ENCODE results near the gene BRPF1. TPM values are rescaled to one million over a fixed set of nuclear protein-coding genes. Genes with fewer than 3 reads are reported as not detected.

Gene BRPF1
- total RNA-seq, 1 experiment from 2014 or later: 23.6 TPM

DNA sequence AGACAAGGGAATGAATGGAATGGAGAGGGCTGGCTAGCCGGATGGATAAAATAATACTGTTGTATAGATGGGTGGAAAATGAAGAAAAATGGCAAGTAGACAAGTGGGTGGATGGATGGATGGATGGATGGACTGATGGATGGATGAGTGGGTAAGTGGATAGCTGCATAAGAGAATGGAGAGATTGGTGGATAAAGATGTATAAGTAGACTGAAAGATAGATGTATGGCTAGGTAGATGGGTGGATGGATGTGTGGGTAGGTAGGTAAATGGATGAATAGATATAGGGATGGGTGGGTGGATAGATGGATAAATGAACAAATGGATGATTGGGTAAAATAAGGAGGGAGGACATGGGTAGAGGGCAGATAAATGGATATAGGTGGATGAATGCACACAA lies 14.0 kb upstream of the BRPF1 start:
- intact Hi-C loops (cut with micrococcal nuclease): loop anchor here (5.0 kb wide), 3 partner anchors 215 to 510 kb away; partner anchors contain the start of gene CRELD1
- RAD21 ChIA-PET (ENCODE audit: low non-redundant PET in 1 of 2, low total read pairs in 2 of 2, uncharacterized antibody in 2 of 2, unreplicated experiment in 2 of 2): no interaction called here
- Histone ChIP-seq H4K20me1 (ENCODE audit: insufficient read depth) (no peaks in the 10 kb centered on the region), H3K9me2 (ENCODE audit: insufficient read depth) (no peaks in the 10 kb centered on the region), H3K9me3 (ENCODE audit: control insufficient read depth in 1 of 2, insufficient read depth in 1 of 2, low read depth in 1 of 2, low read length in 2 of 2) (no peaks in the 10 kb centered on the region), H3K4me2 (ENCODE audit: low read length) (no peak overlapping the region), H3K4me1 (ENCODE audit: control insufficient read depth in 1 of 2, insufficient read depth in 2 of 2, low read length in 2 of 2) (peaks cover 10 to 14% of the 10 kb centered on the region in 2 experiments), H2AFZ (ENCODE audit: low read depth, low read length, poor library complexity, severe bottlenecking) (no peak overlapping the region), H3K27me3 (ENCODE audit: insufficient read depth, low read length) (no peaks in the 10 kb centered on the region; the same call in 1 of the 2 replicates), H3K79me2 (ENCODE audit: insufficient read depth, low read length) (no peaks in the 10 kb centered on the region), H3K36me3 (ENCODE audit: control insufficient read depth in 1 of 2, insufficient read depth in 2 of 2, low read length in 2 of 2) (no peaks in the 10 kb centered on the region), H3K9ac (ENCODE audit: low read length) (no peak overlapping the region), H3K4me3 (replicated peaks in 1 of 2; ENCODE audit: low read depth in 1 of 2, low read length in 2 of 2) (no peak overlapping the region), H3K27ac (ENCODE audit: low read depth, low read length) (no peak overlapping the region)
- DNase-seq (ENCODE audit: low read depth, low spot score) (no peak), ATAC-seq (no peak)
- CTCF ChIA-PET: no interaction called here
- POLR2A ChIA-PET: no interaction called here
- no TSS peak for BruUV-seq (replicated peaks)
- TF ChIP-seq EZH2phosphoT487 (IDR thresholded peaks at IDR 0.05; ENCODE audit: borderline replicate concordance) (no peak), SIN3A (IDR thresholded peaks at IDR 0.05; ENCODE audit: low read depth) (no peak), YY1 (IDR thresholded peaks at IDR 0.05; ENCODE audit: extremely low read depth, insufficient replicate concordance, low read depth, low read length) (no peak)
- TF ChIP-seq, protein P1, sequence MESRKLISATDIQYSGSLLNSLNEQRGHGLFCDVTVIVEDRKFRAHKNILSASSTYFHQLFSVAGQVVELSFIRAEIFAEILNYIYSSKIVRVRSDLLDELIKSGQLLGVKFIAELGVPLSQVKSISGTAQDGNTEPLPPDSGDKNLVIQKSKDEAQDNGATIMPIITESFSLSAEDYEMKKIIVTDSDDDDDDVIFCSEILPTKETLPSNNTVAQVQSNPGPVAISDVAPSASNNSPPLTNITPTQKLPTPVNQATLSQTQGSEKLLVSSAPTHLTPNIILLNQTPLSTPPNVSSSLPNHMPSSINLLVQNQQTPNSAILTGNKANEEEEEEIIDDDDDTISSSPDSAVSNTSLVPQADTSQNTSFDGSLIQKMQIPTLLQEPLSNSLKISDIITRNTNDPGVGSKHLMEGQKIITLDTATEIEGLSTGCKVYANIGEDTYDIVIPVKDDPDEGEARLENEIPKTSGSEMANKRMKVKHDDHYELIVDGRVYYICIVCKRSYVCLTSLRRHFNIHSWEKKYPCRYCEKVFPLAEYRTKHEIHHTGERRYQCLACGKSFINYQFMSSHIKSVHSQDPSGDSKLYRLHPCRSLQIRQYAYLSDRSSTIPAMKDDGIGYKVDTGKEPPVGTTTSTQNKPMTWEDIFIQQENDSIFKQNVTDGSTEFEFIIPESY (IDR thresholded peaks at IDR 0.05; ENCODE audit: extremely low read depth, insufficient replicate concordance, low read length): no peak
- TF ChIP-seq, protein P2, sequence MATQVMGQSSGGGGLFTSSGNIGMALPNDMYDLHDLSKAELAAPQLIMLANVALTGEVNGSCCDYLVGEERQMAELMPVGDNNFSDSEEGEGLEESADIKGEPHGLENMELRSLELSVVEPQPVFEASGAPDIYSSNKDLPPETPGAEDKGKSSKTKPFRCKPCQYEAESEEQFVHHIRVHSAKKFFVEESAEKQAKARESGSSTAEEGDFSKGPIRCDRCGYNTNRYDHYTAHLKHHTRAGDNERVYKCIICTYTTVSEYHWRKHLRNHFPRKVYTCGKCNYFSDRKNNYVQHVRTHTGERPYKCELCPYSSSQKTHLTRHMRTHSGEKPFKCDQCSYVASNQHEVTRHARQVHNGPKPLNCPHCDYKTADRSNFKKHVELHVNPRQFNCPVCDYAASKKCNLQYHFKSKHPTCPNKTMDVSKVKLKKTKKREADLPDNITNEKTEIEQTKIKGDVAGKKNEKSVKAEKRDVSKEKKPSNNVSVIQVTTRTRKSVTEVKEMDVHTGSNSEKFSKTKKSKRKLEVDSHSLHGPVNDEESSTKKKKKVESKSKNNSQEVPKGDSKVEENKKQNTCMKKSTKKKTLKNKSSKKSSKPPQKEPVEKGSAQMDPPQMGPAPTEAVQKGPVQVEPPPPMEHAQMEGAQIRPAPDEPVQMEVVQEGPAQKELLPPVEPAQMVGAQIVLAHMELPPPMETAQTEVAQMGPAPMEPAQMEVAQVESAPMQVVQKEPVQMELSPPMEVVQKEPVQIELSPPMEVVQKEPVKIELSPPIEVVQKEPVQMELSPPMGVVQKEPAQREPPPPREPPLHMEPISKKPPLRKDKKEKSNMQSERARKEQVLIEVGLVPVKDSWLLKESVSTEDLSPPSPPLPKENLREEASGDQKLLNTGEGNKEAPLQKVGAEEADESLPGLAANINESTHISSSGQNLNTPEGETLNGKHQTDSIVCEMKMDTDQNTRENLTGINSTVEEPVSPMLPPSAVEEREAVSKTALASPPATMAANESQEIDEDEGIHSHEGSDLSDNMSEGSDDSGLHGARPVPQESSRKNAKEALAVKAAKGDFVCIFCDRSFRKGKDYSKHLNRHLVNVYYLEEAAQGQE (IDR thresholded peaks at IDR 0.05; ENCODE audit: low read depth): no peak
